Activated CD8-positive, alpha-beta memory T cell treated with anti-CD3 and anti-CD28 coated beads for 24 hours (primary cell): ENCODE data around the gene ST3GAL4.
"Not testable (repeated sequence)": the region's sequence is repeated elsewhere in the genome, so short reads cannot be mapped to it uniquely, and the experiment has no call there.

Experiments used
- DNase-seq: peaks from one replicate; pipeline ENCODE4 v3.0.0-alpha.2; 2020

The ST3GAL4 gene

GRCh38 chr11:126391286-126391954 lies 35.9 kb downstream of the ST3GAL4 start:
- no peak for DNase-seq

- DNase-seq: no peak
Observed at GRCh38 chr11:126391970-126392632, 36.6 kb downstream of the ST3GAL4 start.

- no peak for DNase-seq
Observed at GRCh38 chr11:126392633-126393013, 37.1 kb downstream of the ST3GAL4 start.

- no peak for DNase-seq
Observed at GRCh38 chr11:126393143-126393542, 37.7 kb downstream of the ST3GAL4 start.

- DNase-seq: no peak
Observed at GRCh38 chr11:126394036-126394435, 38.5 kb downstream of the ST3GAL4 start.

GRCh38 chr11:126394634-126395072 lies 39.2 kb downstream of the ST3GAL4 start:
- DNase-seq: not testable (repeated sequence)

- DNase-seq: not testable (repeated sequence)
Observed at GRCh38 chr11:126395784-126396183, 40.3 kb downstream of the ST3GAL4 start.

- not testable (repeated sequence) for DNase-seq
Observed at GRCh38 chr11:126396266-126396665, 40.8 kb downstream of the ST3GAL4 start.

- DNase-seq: no peak
Observed at GRCh38 chr11:126396965-126397364, 41.5 kb downstream of the ST3GAL4 start.

- DNase-seq: no peak
Observed at GRCh38 chr11:126398296-126398695, 42.8 kb downstream of the ST3GAL4 start.

- DNase-seq: no peak
Observed at GRCh38 chr11:126398721-126399120, 43.2 kb downstream of the ST3GAL4 start.

GRCh38 chr11:126400019-126400418 lies 44.5 kb downstream of the ST3GAL4 start:
- no peak for DNase-seq

GRCh38 chr11:126400479-126400878 lies 45.0 kb downstream of the ST3GAL4 start:
- no peak for DNase-seq

GRCh38 chr11:126403022-126403581 lies 47.6 kb downstream of the ST3GAL4 start:
- no peak for DNase-seq

- no peak for DNase-seq
Observed at GRCh38 chr11:126403658-126404057, 48.2 kb downstream of the ST3GAL4 start.

- no peak for DNase-seq
Observed at GRCh38 chr11:126404367-126404766, 48.9 kb downstream of the ST3GAL4 start.

- no peak for DNase-seq
Observed at GRCh38 chr11:126405374-126405773, 49.9 kb downstream of the ST3GAL4 start.

- no peak for DNase-seq
Observed at GRCh38 chr11:126405906-126406305, 50.4 kb downstream of the ST3GAL4 start.

GRCh38 chr11:126406368-126406767 lies 50.9 kb downstream of the ST3GAL4 start:
- no peak for DNase-seq

- DNase-seq: no peak
Observed at GRCh38 chr11:126407101-126407521, 51.6 kb downstream of the ST3GAL4 start.

- DNase-seq: no peak
Observed at GRCh38 chr11:126407682-126408288, 52.3 kb downstream of the ST3GAL4 start.

- DNase-seq: no peak
Observed at GRCh38 chr11:126408496-126408895, 53.0 kb downstream of the ST3GAL4 start.

GRCh38 chr11:126408901-126409619 lies 53.6 kb downstream of the ST3GAL4 start:
- DNase-seq: no peak
